HEK293 (cell line): ENCODE measurements around the gene TEF.

ENCODE experiments used
- CTCF ChIP-seq: fragments of 450-650 bp; formaldehyde crosslinking; IDR thresholded peaks from 2 replicates; pipeline ENCODE4 v1.5.1; 2016; ENCODE audit warnings: missing biosample characterization, missing genetic modification characterization
- TF ChIP-seq, protein P1 (sequence below): fragments of 450-650 bp; formaldehyde crosslinking; IDR thresholded peaks from 2 replicates; pipeline ENCODE4 v1.5.1; 2016; ENCODE audit warnings: missing biosample characterization, missing genetic modification characterization

GRCh38 chr22:41382610-41383009 lies 868 bp downstream of the TEF start:
- TF ChIP-seq, protein P1, sequence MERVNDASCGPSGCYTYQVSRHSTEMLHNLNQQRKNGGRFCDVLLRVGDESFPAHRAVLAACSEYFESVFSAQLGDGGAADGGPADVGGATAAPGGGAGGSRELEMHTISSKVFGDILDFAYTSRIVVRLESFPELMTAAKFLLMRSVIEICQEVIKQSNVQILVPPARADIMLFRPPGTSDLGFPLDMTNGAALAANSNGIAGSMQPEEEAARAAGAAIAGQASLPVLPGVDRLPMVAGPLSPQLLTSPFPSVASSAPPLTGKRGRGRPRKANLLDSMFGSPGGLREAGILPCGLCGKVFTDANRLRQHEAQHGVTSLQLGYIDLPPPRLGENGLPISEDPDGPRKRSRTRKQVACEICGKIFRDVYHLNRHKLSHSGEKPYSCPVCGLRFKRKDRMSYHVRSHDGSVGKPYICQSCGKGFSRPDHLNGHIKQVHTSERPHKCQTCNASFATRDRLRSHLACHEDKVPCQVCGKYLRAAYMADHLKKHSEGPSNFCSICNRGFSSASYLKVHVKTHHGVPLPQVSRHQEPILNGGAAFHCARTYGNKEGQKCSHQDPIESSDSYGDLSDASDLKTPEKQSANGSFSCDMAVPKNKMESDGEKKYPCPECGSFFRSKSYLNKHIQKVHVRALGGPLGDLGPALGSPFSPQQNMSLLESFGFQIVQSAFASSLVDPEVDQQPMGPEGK: no peak
- no peak for TF ChIP-seq CTCF (tag by site-specific recombination)
